Measurements from ENCODE around the gene ZFPM1.
"Not testable (repeated sequence)": the region's sequence is repeated elsewhere in the genome, so short reads cannot be mapped to it uniquely, and the experiment has no call there.

DNA sequence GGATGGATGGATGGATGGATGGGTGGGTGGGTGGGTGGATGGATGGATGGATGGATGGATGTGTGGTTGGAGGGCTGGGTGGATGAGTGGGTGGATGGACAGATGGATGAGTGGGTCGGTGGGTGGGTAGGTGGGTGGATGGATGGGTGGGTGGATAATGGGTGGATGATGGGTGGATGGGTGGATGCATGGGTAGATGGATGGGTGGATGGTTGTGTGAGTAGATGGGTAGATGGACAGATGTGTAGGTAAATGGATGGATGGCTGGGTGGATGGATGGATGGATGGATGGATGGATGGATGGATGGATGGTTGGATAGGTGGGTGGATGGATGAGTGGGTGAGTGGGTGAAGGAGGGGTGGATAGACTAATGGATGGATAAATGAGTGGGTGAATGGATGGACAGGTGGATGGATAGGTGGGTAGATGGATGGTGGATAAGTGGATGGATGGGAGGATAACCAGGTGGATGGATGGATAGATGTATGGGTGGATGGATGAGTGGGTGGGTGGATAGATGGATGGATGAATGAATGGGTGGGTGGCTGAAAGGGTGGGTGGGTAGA lies 64.2 kb downstream of the ZFPM1 start:
- TF ChIP-seq ISL1 (CRISPR knock-in tag; IDR thresholded peaks at IDR 0.05); ARNTL (CRISPR knock-in tag; IDR thresholded peaks at IDR 0.05; ENCODE audit: borderline replicate concordance, low read depth); PATZ1 (CRISPR knock-in tag; IDR thresholded peaks at IDR 0.05; ENCODE audit: borderline replicate concordance); CSDC2 (CRISPR knock-in tag; IDR thresholded peaks at IDR 0.05); OSR1 (CRISPR knock-in tag; IDR thresholded peaks at IDR 0.05): not testable (repeated sequence)
